Measurements from ENCODE around the gene GPATCH4.

The GPATCH4 gene

DNA sequence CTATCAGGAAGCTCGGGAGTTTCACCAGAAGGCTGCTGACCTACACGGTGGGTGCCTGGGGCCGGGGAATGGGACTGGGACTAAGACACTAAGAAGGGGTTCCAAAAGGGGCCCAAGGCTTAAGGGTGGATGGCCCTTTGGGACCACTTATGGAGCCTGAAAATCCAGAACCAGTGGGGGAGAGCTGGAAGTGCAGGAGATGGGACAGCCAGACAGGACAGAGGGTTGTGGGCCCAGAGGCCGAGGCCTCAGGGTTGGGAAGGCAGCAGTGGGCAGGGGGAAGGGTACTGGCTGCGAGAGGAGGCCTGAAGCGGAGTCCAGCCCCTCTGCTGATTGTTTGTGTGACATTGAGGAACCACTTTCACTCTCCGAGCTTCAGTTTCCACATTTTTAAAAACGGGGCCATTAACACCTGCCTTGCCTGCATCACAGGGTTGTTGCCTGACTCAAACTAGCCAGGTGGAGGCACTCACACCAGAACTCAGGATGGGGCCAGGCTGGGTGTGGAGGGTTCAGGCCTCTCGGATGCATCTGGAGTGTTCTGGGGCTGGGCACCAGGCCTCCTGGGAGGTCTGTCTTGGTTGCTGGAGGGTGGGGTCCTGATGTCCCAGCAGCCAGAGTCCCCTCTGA, 18.8 kb downstream of the GPATCH4 start:
- Histone ChIP-seq H3K9ac (ENCODE audit: low read depth in 1 of 2, low read length in 2 of 2) (no peak overlapping the region), H3K27me3 (ENCODE audit: control insufficient read depth in 1 of 2, insufficient read depth in 2 of 2, low read length in 2 of 2) (no peaks in the 10 kb centered on the region), H3K36me3 (ENCODE audit: control insufficient read depth in 1 of 2, insufficient read depth in 2 of 2, low read length in 2 of 2) (no peaks in the 10 kb centered on the region), H3K9me3 (ENCODE audit: control insufficient read depth in 1 of 2, low read length in 2 of 2) (no peaks in the 10 kb centered on the region), H3K27ac (ENCODE audit: low read depth, low read length) (no peak overlapping the region), H3K4me3 (ENCODE audit: low read depth in 1 of 2, low read length in 2 of 2) (no peak overlapping the region), H3K4me1 (ENCODE audit: control insufficient read depth in 1 of 2, insufficient read depth in 2 of 2, low read length in 2 of 2) (no peaks in the 10 kb centered on the region)

GRCh38 chr1:156581661-156582387, 19.5 kb downstream of the GPATCH4 start:
- no peak overlapping the region for H3K9ac ChIP-seq (ENCODE audit: low read depth in 1 of 2, low read length in 2 of 2)
- no peaks in the 10 kb centered on the region for H3K27me3 ChIP-seq (ENCODE audit: control insufficient read depth in 1 of 2, insufficient read depth in 2 of 2, low read length in 2 of 2)
- no peak overlapping the region for H3K4me3 ChIP-seq (ENCODE audit: low read depth in 1 of 2, low read length in 2 of 2)
- H3K9me3 ChIP-seq (ENCODE audit: control insufficient read depth in 1 of 2, low read length in 2 of 2), result no peaks in the 10 kb centered on the region
- H3K36me3 ChIP-seq (ENCODE audit: control insufficient read depth in 1 of 2, insufficient read depth in 2 of 2, low read length in 2 of 2), result no peaks in the 10 kb centered on the region
- no peaks in the 10 kb centered on the region for H3K4me1 ChIP-seq (ENCODE audit: control insufficient read depth in 1 of 2, insufficient read depth in 2 of 2, low read length in 2 of 2)
- H3K27ac ChIP-seq (ENCODE audit: low read depth, low read length), result no peak overlapping the region

DNA sequence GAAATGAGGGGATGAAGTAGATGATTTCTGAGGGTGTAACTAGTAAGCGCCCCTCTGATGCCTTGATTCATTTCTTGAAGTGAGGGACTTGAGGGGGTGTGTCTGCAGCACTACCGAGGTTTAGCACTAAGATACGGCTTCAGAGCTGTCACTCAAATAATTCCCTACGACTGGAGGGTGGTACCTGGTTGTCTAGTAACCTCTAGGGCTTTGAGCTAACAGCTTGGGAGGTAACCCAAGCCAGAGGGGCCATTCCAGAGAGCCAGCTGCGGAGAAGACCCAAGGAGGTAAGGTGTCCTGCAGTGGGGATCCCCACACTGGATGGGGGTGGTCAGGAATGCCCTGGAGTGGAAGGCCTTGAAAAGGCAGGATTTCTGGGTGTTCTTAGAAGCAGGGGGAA, 21.8 kb downstream of the GPATCH4 start, which contains the start of gene TTC24:
TSS of gene TTC24 (plus strand) at position 252 of the 400 bp plus-strand sequence. CDS start 1,642 bp downstream, outside the sequence.
- H3K27ac ChIP-seq (ENCODE audit: low read depth, low read length), result no peak within 1 kb of the TSS

DNA sequence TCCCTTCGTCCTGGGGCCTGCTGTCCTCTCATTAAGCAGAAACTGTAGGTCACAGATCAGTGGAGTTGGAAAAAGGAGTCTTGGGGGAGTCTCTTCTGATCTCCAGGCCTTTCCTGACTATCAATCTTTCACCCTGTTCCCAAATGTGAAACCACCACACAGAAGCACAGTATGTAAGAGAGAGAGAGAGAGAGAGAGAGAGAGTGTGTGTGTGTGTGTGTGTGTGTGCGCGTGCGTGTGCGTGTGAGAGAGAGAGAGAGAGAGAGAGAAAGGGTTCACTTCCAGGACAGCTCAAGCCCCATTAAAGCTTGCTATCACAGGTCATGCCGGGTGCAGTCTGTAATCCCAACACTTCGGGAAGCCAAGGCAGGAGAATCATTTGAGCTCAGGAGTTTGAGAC, 23.2 kb downstream of the GPATCH4 start:
- no peaks in the 10 kb centered on the region for H3K36me3 ChIP-seq (ENCODE audit: control insufficient read depth in 1 of 2, insufficient read depth in 2 of 2, low read length in 2 of 2)
- H3K4me1 ChIP-seq (ENCODE audit: control insufficient read depth in 1 of 2, insufficient read depth in 2 of 2, low read length in 2 of 2), result no peaks in the 10 kb centered on the region
- H3K4me3 ChIP-seq (ENCODE audit: low read depth in 1 of 2, low read length in 2 of 2), result no peak overlapping the region
- H3K27me3 ChIP-seq (ENCODE audit: control insufficient read depth in 1 of 2, insufficient read depth in 2 of 2, low read length in 2 of 2), result no peaks in the 10 kb centered on the region
- H3K27ac ChIP-seq (ENCODE audit: low read depth, low read length), result no peak overlapping the region
- no peak overlapping the region for H3K9ac ChIP-seq (ENCODE audit: low read depth in 1 of 2, low read length in 2 of 2)
- H3K9me3 ChIP-seq (ENCODE audit: control insufficient read depth in 1 of 2, low read length in 2 of 2), result no peaks in the 10 kb centered on the region

More for the DNA sequence above, 21.8 kb downstream of the GPATCH4 start, which contains the start of gene TTC24:
- Histone ChIP-seq H3K36me3 (ENCODE audit: control insufficient read depth in 1 of 2, insufficient read depth in 2 of 2, low read length in 2 of 2) (no peaks in the 10 kb centered on the region), H3K9me3 (ENCODE audit: control insufficient read depth in 1 of 2, low read length in 2 of 2) (no peaks in the 10 kb centered on the region), H3K9ac (ENCODE audit: low read depth in 1 of 2, low read length in 2 of 2) (no peak within 1 kb of the TSS), H3K27me3 (ENCODE audit: control insufficient read depth in 1 of 2, insufficient read depth in 2 of 2, low read length in 2 of 2) (no peaks in the 10 kb centered on the region), H3K4me1 (ENCODE audit: control insufficient read depth in 1 of 2, insufficient read depth in 2 of 2, low read length in 2 of 2) (no peaks in the 10 kb centered on the region), H3K4me3 (ENCODE audit: low read depth in 1 of 2, low read length in 2 of 2) (no peak within 1 kb of the TSS)

- no peaks in the 10 kb centered on the region for H3K36me3 ChIP-seq (ENCODE audit: control insufficient read depth in 1 of 2, insufficient read depth in 2 of 2, low read length in 2 of 2)
- H3K27me3 ChIP-seq (ENCODE audit: control insufficient read depth in 1 of 2, insufficient read depth in 2 of 2, low read length in 2 of 2), result no peaks in the 10 kb centered on the region
- H3K4me1 ChIP-seq (ENCODE audit: control insufficient read depth in 1 of 2, insufficient read depth in 2 of 2, low read length in 2 of 2), result no peaks in the 10 kb centered on the region
- H3K9me3 ChIP-seq (ENCODE audit: control insufficient read depth in 1 of 2, low read length in 2 of 2), result no peaks in the 10 kb centered on the region
- H3K4me3 ChIP-seq (ENCODE audit: low read depth in 1 of 2, low read length in 2 of 2), result no peak overlapping the region
- H3K9ac ChIP-seq (ENCODE audit: low read depth in 1 of 2, low read length in 2 of 2), result no peak overlapping the region
- no peak overlapping the region for H3K27ac ChIP-seq (ENCODE audit: low read depth, low read length)
These were observed 23.7 kb downstream of the GPATCH4 start for GRCh38 chr1:156577550-156577949.

- H3K27ac ChIP-seq (ENCODE audit: low read depth, low read length), result no peak overlapping the region
- H3K4me1 ChIP-seq (ENCODE audit: control insufficient read depth in 1 of 2, insufficient read depth in 2 of 2, low read length in 2 of 2), result peaks cover 12 to 13% of the 10 kb centered on the region in 2 donors
- no peaks in the 10 kb centered on the region for H3K9me3 ChIP-seq (ENCODE audit: control insufficient read depth in 1 of 2, low read length in 2 of 2)
- no peaks in the 10 kb centered on the region for H3K27me3 ChIP-seq (ENCODE audit: control insufficient read depth in 1 of 2, insufficient read depth in 2 of 2, low read length in 2 of 2)
- no peaks in the 10 kb centered on the region for H3K36me3 ChIP-seq (ENCODE audit: control insufficient read depth in 1 of 2, insufficient read depth in 2 of 2, low read length in 2 of 2)
- no peak overlapping the region for H3K4me3 ChIP-seq (ENCODE audit: low read depth in 1 of 2, low read length in 2 of 2)
- no peak overlapping the region for H3K9ac ChIP-seq (ENCODE audit: low read depth in 1 of 2, low read length in 2 of 2)
These were observed 27.1 kb downstream of the GPATCH4 start for GRCh38 chr1:156574039-156574633.

DNA sequence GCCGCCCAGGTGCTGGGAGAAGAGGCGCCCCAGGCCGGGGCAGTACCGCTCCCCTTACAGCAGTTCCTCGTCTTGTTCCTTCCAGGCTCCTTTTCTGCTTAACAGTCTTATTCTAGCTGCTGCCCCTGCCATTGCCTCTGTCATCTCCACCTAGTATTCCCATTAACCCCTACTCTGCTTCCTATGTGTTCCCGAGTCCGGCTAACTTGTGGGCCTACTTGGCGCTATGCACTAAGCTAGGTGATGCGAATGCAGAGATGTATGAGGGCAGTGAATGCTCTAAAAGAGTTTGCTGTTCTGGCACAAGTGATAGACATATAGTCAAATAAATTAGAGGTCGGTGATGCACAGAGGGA, 28.6 kb downstream of the GPATCH4 start:
- no peaks in the 10 kb centered on the region for H3K9me3 ChIP-seq (ENCODE audit: control insufficient read depth in 1 of 2, low read length in 2 of 2)
- no peaks in the 10 kb centered on the region for H3K27me3 ChIP-seq (ENCODE audit: control insufficient read depth in 1 of 2, insufficient read depth in 2 of 2, low read length in 2 of 2)
- no peak overlapping the region for H3K9ac ChIP-seq (ENCODE audit: low read depth in 1 of 2, low read length in 2 of 2)
- peak overlapping the region; percentile 11 to 75 for H3K4me3 ChIP-seq (ENCODE audit: low read depth in 1 of 2, low read length in 2 of 2)
- H3K4me1 ChIP-seq (ENCODE audit: control insufficient read depth in 1 of 2, insufficient read depth in 2 of 2, low read length in 2 of 2), result peaks cover 12 to 13% of the 10 kb centered on the region in 2 donors
- H3K27ac ChIP-seq (ENCODE audit: low read depth, low read length), result no peak overlapping the region
- H3K36me3 ChIP-seq (ENCODE audit: control insufficient read depth in 1 of 2, insufficient read depth in 2 of 2, low read length in 2 of 2), result no peaks in the 10 kb centered on the region

GRCh38 chr1:156571919-156572662, 29.2 kb downstream of the GPATCH4 start, which contains the start of gene IQGAP3:
Gene IQGAP3 (minus strand): TSS chr1:156572565. CDS start chr1:156572529, 36 bp downstream.
- H3K4me3 ChIP-seq (ENCODE audit: low read depth in 1 of 2, low read length in 2 of 2), result peak within 1 kb of the TSS; percentile 75 to 79
- peak within 1 kb of the TSS; percentile 79 for H3K27ac ChIP-seq (ENCODE audit: low read depth, low read length)
- H3K27me3 ChIP-seq (ENCODE audit: control insufficient read depth in 1 of 2, insufficient read depth in 2 of 2, low read length in 2 of 2), result no peaks in the 10 kb centered on the region
- no peaks in the 10 kb centered on the region for H3K9me3 ChIP-seq (ENCODE audit: control insufficient read depth in 1 of 2, low read length in 2 of 2)
- H3K36me3 ChIP-seq (ENCODE audit: control insufficient read depth in 1 of 2, insufficient read depth in 2 of 2, low read length in 2 of 2), result no peaks in the 10 kb centered on the region
- H3K4me1 ChIP-seq (ENCODE audit: control insufficient read depth in 1 of 2, insufficient read depth in 2 of 2, low read length in 2 of 2), result peaks cover 12 to 13% of the 10 kb centered on the region in 2 donors
- H3K9ac ChIP-seq (ENCODE audit: low read depth in 1 of 2, low read length in 2 of 2), result peak within 1 kb of the TSS; percentile 58 to 78

- H3K9me3 ChIP-seq (ENCODE audit: control insufficient read depth in 1 of 2, low read length in 2 of 2), result no peaks in the 10 kb centered on the region
- peaks cover 12 to 13% of the 10 kb centered on the region in 2 donors for H3K4me1 ChIP-seq (ENCODE audit: control insufficient read depth in 1 of 2, insufficient read depth in 2 of 2, low read length in 2 of 2)
- H3K27ac ChIP-seq (ENCODE audit: low read depth, low read length), result peak overlapping the region; percentile 79
- no peaks in the 10 kb centered on the region for H3K36me3 ChIP-seq (ENCODE audit: control insufficient read depth in 1 of 2, insufficient read depth in 2 of 2, low read length in 2 of 2)
- peak overlapping the region; percentile 75 to 79 for H3K4me3 ChIP-seq (ENCODE audit: low read depth in 1 of 2, low read length in 2 of 2)
- no peaks in the 10 kb centered on the region for H3K27me3 ChIP-seq (ENCODE audit: control insufficient read depth in 1 of 2, insufficient read depth in 2 of 2, low read length in 2 of 2)
- H3K9ac ChIP-seq (ENCODE audit: low read depth in 1 of 2, low read length in 2 of 2), result peak overlapping the region; percentile 48 to 78
These were observed 29.9 kb downstream of the GPATCH4 start for GRCh38 chr1:156571261-156571852.
